DMS153 treated with DMSO at 0.1 percent for 48 hours (cell line): ENCODE measurements around the gene ZFPM1.
"Not testable (repeated sequence)": the region's sequence is repeated elsewhere in the genome, so short reads cannot be mapped to it uniquely, and the experiment has no call there.

Experiments used
- DNase-seq: peaks from one replicate; lab custom pipeline; 2025; ENCODE audit not compliant: unreplicated experiment; lab: John Stamatoyannopoulos, UW

The ZFPM1 gene

DNA sequence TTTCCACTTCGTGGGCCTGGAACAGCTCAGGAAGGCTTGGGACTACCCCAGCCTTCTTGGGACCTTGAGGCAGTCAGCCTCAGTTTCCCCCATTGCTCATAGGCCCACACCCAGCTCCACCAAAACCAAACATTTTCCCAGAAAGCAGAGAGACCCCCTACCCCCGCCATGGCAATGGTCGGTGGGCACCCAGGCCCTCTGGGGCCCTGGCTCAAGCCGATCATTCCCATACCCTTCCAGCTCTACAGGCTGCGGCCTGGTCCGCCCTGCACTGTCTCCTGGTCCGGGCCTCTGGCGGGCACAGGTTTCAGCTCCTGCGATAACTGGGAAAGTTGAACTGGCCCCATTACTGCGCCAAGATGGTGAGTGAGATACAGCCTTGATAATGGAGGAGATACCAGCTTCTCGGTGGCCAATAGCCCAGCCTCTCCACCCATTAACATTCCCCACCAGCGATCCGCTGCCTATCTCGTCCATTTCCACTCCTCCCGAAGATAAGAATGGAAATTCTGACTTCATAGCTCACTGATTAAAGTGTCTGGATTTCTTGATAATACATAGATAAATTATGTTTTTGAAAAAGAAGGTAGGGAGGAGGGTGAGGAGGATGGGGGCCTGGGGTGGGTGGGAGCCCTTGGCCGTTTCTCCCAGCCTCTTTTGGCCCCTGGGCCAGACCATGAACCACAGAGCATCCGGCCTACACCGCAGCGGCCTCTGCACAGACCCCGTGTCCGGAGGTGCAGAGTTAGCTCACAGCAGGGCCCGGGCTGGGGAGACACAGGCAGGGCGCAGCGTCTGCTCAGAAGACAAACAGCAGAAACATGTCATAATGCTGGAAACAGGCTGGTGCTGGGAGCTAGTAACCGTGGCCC lies 11.6 kb downstream of the ZFPM1 start:
- DNase-seq = no peak

GRCh38 chr16:88465387-88465983 lies 12.4 kb downstream of the ZFPM1 start:
- DNase-seq = no peak

- no peak for DNase-seq
These were observed 13.2 kb downstream of the ZFPM1 start for GRCh38 chr16:88466175-88466862.

GRCh38 chr16:88466949-88467348 lies 13.9 kb downstream of the ZFPM1 start:
- DNase-seq = no peak

DNA sequence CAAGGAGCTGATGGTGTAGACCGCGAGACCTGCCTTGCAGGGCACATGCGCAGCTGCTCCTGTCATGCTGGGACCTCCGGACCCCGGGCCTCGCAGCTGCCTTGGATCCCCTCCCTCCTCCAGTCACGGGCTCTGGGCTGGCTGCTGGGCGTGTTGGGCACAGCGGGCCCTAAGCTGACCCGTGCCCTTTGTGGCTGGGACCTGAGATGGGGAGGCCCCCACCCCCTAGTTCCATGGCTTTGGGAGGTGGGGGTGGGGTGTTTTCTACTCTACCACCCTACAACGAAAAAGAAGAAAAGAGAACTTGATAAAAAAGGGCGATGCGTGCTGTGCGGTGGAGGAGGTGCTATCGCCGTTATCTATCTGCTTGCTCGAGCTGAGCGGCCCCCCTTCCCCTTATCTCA lies 14.5 kb downstream of the ZFPM1 start:
- DNase-seq = no peak

DNA sequence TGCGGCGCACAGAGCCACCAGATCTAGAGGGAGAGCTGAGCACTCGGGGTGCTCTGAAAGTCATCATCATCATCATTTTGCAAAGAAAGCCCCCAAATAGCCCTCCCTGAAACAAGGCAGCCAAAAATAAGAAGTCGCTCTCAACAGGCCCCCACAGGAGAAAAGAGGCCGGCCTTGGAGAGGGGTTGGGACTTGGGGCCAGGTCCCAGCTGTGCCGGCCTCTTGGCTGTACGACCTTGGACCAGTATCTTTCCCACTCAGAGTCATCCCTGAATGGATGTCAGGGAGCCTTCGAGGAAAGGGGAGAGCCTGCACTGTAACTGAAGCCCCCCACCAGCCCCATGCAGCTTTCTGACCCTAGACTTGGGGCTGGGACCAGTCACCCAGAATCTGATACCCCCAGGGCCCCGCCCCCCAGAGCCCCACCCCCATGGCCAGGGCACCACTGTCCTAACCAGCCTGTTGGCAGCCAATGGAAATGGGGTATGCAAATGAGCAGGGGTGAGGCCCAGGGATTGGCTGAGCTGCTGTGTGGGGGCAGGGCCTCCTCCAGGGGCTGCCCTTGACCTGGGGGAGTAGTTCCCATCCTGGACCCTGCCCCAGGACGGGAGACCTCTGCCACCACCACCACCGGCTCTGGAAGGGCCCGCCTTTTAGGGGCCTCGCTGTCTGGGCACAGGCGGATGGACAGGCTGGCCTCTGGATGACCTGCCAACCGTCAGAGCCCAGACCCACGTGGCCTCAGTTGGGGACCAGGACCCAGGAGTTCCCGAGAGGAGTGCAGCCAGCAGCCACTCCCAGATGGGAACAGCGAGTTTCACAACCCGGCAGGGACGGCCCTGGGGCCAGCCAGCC lies 15.4 kb downstream of the ZFPM1 start:
- DNase-seq = no peak

GRCh38 chr16:88469615-88470395 lies 16.7 kb downstream of the ZFPM1 start:
- no peak for DNase-seq

- DNase-seq = not testable (repeated sequence)
These were observed 17.3 kb downstream of the ZFPM1 start for GRCh38 chr16:88470396-88470680.

DNA sequence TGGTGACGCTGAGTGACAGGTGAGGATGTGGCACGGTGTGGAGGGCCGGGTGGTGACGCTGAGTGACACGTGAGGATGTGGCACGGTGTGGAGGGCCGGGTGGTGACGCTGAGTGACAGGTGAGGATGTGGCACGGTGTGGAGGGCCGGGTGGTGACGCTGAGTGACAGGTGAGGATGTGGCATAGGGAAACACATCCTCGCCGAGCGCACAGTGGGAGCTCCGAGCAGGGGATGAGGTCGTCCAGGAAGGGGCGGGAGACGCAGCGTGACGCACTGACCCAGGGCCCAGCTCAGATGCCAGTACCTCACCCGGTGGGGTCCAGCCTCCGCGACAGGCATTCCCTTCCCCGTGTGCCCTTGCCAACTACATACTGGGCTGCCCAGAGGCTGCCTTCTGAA lies 17.6 kb downstream of the ZFPM1 start:
- DNase-seq = not testable (repeated sequence)

- no peak for DNase-seq
These were observed 18.0 kb downstream of the ZFPM1 start for GRCh38 chr16:88471115-88471514.

DNA sequence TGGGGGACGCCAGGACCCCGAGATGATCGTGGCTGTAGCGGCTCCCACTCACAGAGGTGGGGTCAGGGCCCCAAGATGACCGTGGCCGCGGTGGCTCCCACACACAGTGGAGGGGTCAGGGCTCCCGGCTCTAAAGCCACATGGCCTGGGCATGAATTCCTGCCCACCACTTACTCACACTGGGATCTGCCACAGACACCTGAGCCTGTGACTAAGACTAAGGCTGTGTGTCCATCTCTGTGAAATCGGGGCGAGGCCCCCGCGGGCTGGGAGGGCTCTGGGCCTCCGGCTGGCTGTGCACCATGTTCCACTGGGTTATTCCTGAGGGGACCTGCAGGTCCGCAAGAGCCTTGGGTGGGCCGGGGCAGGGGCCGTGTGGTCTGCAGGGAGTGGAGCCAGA lies 18.5 kb downstream of the ZFPM1 start:
- no peak for DNase-seq

- no peak for DNase-seq
These were observed 19.0 kb downstream of the ZFPM1 start for GRCh38 chr16:88472069-88472468.

DNA sequence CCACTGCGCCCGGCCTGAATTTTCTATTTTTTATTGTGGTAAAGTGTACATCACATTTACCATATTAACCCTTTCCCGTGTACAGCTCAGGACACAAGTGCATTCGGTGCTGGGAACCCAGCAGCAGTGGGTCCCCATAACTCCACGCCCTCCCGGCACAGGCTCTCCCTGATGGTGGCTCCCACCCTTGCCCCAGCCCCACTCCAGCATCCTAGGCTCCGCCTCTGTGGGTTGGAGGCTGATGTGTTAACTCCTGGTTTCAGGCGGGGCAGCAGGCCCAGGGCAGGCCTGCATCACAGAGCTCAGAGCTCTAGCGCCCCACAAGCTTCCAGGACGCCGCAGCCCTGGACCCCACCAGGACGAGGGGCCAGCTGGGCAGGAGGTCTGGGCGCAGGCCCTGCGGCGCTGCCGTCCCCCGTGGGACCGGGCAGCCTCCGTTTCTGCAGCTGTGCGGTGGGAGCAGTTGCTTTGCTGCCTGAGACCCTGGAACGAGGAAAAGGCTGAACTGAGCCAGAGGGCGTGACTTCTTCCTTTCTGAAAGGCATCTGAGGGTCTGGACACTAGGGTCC lies 19.6 kb downstream of the ZFPM1 start:
- DNase-seq = no peak

- DNase-seq = no peak
These were observed 20.8 kb downstream of the ZFPM1 start for GRCh38 chr16:88473666-88474534.

GRCh38 chr16:88475037-88475436 lies 22.0 kb downstream of the ZFPM1 start:
- no peak for DNase-seq

DNA sequence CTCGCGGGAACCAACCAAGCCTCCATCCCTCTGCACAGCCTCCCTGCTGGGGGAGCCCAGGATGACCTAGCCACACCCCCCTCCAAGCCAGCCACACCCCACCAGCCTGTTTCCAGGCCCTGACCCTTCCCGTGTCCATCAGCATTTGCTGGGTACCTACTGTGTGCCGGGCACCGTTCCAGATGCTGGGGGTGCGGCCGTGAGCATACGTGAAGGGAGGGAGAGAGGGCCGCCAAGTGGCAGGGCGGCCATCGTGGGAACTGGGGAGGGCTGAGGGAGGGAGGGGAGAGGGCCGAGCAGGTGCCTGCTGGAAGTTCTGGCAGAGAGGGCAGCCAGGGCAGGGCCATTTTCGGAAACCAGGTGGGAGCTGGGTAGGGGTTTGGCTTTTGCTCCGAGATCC lies 23.1 kb downstream of the ZFPM1 start:
- DNase-seq = no peak

- DNase-seq = no peak
These were observed 23.8 kb downstream of the ZFPM1 start for GRCh38 chr16:88476817-88477397.

DNA sequence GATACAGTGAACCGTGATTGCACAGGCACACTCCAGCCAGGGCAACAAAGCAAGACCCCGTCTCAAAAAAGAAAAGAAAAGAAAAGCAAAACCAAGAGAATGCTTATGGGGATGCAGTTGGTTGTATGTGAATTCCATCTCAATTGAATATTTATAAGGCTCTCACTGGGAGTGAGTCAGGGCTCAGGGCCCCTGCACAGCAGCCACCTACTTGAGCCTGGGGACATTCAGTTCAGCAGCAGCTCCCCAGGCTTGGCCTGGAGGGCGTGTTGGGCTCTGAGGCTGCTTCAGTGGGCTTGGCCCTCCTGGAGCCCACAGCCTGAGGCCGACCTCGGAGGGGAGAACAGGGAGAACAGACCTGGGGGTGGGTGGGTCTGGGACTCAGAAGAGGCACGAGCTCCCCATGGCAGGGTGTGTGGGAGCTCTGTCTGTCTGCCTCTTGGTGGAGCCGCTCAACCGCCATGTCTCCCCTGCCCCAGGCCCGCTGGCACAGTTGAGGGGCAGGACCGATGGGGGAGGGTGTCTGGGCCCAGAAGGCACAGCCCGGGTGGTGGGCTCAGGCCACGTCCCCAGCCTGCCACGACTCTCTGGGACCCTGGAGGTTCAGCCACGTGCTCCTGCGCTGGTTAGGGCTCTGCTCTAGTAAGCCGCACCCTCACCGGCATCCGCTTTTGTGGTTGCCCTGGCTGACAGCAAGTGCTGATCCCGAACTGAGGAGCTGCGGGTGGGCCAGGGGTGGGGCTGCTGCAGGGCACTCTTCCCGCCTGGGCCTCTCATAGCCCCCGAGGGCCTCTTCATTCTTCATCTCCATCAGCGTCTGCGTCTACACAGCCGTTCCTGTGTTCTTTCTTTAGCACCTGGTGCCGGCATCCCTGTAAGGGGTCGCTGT lies 24.8 kb downstream of the ZFPM1 start:
- DNase-seq = no peak
